HK-2 (cell line): ENCODE measurements around the gene IMPDH2.
"Not testable (repeated sequence)": the region's sequence is repeated elsewhere in the genome, so short reads cannot be mapped to it uniquely, and the experiment has no call there.

Source experiments
- DNase-seq: peaks from one replicate; pipeline ENCODE4 v3.0.0-alpha.2; 2018; ENCODE audit not compliant: unreplicated experiment

IMPDH2 gene

GRCh38 chr3:49021213-49021812 is 7.9 kb downstream of the IMPDH2 start:
- peak; percentile 96 for DNase-seq

GRCh38 chr3:49020330-49021212 is 8.6 kb downstream of the IMPDH2 start:
- DNase-seq, result no peak

DNA sequence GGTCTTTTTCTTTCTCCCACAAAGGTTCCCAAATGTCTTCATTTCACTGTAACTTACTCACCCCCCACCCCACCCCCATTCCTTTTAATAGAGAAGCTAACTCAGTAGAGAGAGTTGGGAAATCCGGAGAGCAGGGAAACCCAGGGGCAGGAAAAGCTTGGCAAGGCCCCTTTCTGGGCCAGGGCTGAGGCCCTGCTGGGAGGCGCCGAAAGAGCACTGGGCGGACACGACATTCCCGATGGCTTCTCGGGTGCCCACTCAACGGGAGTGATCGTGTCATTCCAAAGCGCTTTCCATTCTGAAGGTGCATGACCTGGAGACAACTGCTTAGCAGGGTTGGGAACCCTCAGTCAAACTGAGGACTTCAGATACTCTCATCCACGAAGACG is 9.3 kb downstream of the IMPDH2 start:
- DNase-seq, result no peak

- no peak for DNase-seq
Observed at GRCh38 chr3:49018707-49019006, 10.5 kb downstream of the IMPDH2 start.

- DNase-seq, result peak; percentile 58
Observed at GRCh38 chr3:49017971-49018706, 11.1 kb downstream of the IMPDH2 start, which contains the start of gene DALRD3. Gene DALRD3 (minus strand): TSS chr3:49018580. CDS start chr3:49018564, 16 bp downstream.

GRCh38 chr3:49017229-49017970 is 11.8 kb downstream of the IMPDH2 start:
- no peak for DNase-seq

GRCh38 chr3:49016414-49017228 is 12.6 kb downstream of the IMPDH2 start:
- DNase-seq, result no peak

DNA sequence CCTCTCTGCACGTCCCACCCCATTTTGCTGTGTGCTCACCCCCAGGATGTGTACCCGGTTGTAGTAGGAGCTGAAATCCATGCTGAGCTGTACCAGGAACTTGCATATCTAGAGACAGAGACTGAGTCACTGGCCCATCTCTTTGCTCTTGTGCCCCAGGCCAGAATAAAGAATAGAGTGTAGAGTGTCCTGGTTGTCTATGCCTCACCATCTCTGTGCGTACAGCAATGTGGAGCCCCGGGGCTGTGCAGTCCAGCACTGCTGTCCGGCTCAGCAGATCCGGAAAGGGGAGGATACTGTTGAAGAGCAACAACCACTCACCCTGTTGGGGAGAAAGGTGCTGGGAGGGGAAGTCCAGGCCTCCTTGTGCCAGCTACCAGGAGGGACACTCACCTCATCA is 13.4 kb downstream of the IMPDH2 start:
- no peak for DNase-seq

DNA sequence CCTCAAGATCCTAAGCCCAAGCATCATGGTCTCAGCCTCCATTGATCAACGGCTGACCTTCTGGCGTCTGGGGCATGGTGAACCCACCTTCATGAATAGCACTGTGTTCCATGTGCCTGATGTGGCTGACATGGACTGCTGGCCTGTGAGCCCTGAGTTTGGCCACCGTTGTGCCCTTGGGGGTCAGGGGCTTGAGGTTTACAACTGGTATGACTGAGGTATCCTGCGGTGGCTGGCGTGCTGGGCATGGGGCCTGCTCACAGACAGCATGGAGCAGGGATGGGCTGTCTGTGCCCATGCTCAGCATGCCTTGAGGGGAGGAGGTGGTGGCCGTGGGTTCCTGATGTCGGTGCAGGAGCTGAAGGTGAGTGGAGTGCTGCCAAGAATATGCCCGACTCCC is 14.1 kb downstream of the IMPDH2 start:
- no peak for DNase-seq

GRCh38 chr3:49013738-49014660 is 15.2 kb downstream of the IMPDH2 start:
- DNase-seq, result no peak

DNA sequence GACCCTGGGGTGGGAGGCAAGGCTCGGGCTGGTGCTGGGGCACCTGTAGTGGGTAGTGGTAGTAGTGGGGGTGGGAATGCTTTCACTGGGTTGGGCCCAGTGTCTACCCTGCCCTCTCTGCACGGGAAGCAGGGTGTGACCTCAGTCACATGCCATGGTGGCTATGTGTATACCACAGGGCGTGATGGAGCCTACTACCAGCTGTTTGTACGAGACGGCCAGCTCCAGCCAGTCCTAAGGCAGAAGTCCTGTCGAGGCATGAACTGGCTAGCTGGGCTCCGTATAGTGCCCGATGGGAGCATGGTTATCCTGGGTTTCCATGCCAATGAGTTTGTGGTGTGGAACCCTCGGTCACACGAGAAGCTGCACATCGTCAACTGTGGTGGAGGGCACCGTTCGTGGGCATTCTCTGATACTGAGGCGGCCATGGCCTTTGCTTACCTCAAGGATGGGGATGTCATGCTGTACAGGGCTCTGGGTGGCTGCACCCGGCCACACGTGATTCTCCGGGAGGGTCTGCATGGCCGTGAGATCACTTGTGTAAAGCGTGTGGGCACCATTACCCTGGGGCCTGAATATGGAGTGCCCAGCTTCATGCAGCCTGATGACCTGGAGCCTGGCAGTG is 16.0 kb downstream of the IMPDH2 start:
- no peak for DNase-seq

DNA sequence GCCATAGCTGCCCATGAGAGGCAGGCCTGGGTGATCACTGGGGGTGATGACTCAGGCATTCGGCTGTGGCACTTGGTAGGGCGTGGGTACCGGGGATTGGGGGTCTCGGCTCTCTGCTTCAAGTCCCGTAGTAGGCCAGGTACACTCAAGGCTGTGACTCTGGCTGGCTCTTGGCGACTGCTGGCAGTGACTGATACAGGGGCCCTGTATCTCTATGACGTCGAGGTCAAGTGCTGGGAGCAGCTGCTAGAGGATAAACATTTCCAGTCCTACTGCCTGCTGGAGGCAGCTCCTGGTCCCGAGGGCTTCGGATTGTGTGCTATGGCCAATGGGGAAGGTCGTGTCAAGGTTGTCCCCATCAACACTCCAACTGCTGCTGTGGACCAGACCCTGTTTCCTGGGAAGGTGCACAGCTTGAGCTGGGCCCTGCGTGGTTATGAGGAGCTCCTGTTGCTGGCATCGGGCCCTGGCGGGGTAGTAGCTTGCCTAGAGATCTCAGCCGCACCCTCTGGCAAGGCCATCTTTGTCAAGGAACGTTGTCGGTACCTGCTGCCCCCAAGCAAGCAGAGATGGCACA is 16.7 kb downstream of the IMPDH2 start:
- DNase-seq, result no peak

- DNase-seq, result no peak
Observed at GRCh38 chr3:49009396-49009795, 19.8 kb downstream of the IMPDH2 start.

DNA sequence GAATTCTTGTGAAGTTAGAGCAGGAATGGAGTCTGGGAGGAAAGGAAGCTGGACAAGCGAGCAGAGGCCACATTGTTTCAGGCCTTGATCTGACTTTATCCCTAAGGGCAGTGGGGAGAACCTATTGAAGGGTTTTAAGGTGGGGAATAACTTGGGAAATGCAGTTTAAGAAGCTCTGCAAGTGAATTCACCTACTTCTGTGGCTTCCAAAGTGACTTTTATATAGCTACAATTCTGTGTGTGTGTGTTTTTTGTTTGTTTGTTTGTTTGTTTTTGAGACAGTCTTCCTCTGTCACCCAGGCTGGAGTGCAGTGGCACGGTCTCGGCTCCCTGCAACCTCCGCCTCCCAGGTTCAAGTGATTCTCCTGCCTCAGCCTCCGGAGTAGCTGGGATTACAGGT is 20.6 kb downstream of the IMPDH2 start:
- not testable (repeated sequence) for DNase-seq

GRCh38 chr3:49007771-49008528 is 21.2 kb downstream of the IMPDH2 start:
- DNase-seq, result peak; percentile 88

GRCh38 chr3:49007068-49007770 is 22.0 kb downstream of the IMPDH2 start, which contains the start of gene WDR6:
Gene WDR6 (plus strand): TSS chr3:49007391. CDS start chr3:49007432, 41 bp downstream.
- DNase-seq, result peak; percentile 94

DNA sequence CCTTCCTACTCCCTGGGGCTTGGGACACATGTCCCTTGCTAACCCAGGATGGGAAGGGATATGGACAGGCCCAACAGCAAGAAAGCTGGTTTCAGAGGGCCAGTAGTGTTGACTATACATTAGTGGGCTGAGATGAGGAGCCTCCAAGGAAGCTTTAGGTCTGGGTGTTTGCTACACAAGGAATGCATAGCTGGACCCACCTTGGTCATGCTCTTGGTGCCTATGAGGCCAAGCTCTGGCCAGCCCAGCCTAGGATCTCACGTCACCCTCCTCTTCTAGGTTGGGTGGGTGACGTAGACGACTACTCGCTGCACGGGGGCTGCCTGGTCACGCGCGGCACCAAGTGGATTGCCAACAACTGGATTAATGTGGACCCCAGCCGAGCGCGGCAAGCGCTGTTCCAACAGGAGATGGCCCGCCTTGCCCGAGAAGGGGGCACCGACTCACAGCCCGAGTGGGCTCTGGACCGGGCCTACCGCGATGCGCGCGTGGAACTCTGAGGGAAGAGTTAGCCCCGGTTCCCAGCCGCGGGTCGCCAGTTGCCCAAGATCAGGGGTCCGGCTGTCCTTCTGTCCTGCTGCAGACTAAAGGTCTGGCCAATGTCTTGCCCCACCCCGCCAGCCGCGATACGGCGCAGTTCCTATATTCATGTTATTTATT is 22.7 kb downstream of the IMPDH2 start:
- no peak for DNase-seq
